ENCODE measurements around the gene TMEM18. TPM values are rescaled to one million over a fixed set of nuclear protein-coding genes. Genes with fewer than 3 reads are reported as not detected.

TMEM18 gene
- total and polyA plus RNA-seq, 2 experiments from 2014 or later: 35.4 to 47.1 TPM

DNA sequence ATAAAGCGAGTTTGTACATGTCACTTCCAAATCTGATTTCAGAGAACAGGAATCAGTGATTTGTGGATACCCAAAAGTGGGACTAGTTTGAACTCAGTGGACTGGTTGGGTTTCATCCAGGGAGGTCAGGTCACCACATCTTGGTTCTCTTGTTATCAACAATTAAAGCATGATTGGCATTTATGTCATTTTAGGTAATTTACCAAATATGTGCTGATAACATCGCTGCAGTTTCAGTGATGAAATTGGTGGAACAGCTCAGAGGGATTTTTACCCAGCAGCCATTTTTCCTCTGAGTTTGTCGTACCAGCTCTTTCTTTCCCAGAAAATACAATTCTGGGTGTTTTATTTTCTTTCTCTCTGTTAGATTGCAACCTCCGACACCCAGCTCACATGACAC lies 33.4 kb downstream of the TMEM18 start:
- Histone ChIP-seq H3K27ac (no peak overlapping the region), H3K27me3 (peaks cover 7% of the 10 kb centered on the region), H3K79me2 (no peaks in the 10 kb centered on the region), H3K4me3 (no peak overlapping the region), H3K36me3 (replicated peaks; ENCODE audit: insufficient read depth, low read depth) (no peaks in the 10 kb centered on the region), H3K4me2 (no peak overlapping the region), H4K20me1 (ENCODE audit: insufficient read depth, poor library complexity, severe bottlenecking) (no peaks in the 10 kb centered on the region), H3K4me1 (ENCODE audit: insufficient read depth) (no peaks in the 10 kb centered on the region), H2AFZ (no peak overlapping the region), H3K9me2 (replicated peaks; ENCODE audit: insufficient read depth) (no peaks in the 10 kb centered on the region), H3K9me3 (ENCODE audit: low read depth) (no peaks in the 10 kb centered on the region)
- TF ChIP-seq EZH2 (IDR thresholded peaks at IDR 0.05; ENCODE audit: borderline replicate concordance) (no peak), EZH2phosphoT487 (IDR thresholded peaks at IDR 0.05; ENCODE audit: low read depth, severe bottlenecking, unreplicated experiment) (no peak)
- TF ChIP-seq, protein P1, sequence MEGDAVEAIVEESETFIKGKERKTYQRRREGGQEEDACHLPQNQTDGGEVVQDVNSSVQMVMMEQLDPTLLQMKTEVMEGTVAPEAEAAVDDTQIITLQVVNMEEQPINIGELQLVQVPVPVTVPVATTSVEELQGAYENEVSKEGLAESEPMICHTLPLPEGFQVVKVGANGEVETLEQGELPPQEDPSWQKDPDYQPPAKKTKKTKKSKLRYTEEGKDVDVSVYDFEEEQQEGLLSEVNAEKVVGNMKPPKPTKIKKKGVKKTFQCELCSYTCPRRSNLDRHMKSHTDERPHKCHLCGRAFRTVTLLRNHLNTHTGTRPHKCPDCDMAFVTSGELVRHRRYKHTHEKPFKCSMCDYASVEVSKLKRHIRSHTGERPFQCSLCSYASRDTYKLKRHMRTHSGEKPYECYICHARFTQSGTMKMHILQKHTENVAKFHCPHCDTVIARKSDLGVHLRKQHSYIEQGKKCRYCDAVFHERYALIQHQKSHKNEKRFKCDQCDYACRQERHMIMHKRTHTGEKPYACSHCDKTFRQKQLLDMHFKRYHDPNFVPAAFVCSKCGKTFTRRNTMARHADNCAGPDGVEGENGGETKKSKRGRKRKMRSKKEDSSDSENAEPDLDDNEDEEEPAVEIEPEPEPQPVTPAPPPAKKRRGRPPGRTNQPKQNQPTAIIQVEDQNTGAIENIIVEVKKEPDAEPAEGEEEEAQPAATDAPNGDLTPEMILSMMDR (IDR thresholded peaks at IDR 0.05; ENCODE audit: poor library complexity): no peak
- WGBS (ENCODE audit: low lambda C conversion rate, missing lambda C conversion rate): 82% methylated on average over 4 of the region's 4 CpGs
- no peak for DNase-seq (ENCODE audit: low spot score)

DNA sequence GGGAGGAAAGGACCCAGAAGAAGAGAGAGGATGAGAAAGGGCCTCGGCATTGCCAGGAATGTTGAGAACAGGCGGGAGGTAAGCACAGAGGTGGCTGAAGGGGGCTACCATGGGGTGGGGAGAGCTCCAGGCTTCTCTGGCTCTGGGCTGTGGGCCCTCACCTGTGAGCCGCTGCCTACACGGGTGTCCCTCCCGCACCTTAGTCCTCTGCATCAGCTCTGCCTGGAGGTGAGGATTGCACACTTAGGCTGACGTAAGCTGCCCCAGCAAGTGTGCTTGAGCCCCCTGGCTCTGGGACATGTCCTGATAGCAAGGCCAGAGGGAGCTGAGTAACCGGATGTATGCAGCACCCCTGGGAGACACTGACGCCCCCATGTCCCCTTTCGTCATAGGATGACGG lies 33.9 kb downstream of the TMEM18 start:
- DNase-seq (ENCODE audit: low spot score): no peak
- H3K27ac ChIP-seq: no peak overlapping the region
- TF ChIP-seq, protein P1 (IDR thresholded peaks at IDR 0.05; ENCODE audit: poor library complexity): no peak
- no peak for TF ChIP-seq EZH2 (IDR thresholded peaks at IDR 0.05; ENCODE audit: borderline replicate concordance)
- 91% methylated on average over 10 of the region's 10 CpGs for WGBS (ENCODE audit: low lambda C conversion rate, missing lambda C conversion rate)
- H3K4me1 ChIP-seq (ENCODE audit: insufficient read depth): no peaks in the 10 kb centered on the region
- no peaks in the 10 kb centered on the region for H3K36me3 ChIP-seq (replicated peaks; ENCODE audit: insufficient read depth, low read depth)
- H3K27me3 ChIP-seq: peaks cover 7% of the 10 kb centered on the region
- no peak overlapping the region for H2AFZ ChIP-seq
- H3K9me3 ChIP-seq (ENCODE audit: low read depth): no peaks in the 10 kb centered on the region
- no peaks in the 10 kb centered on the region for H3K79me2 ChIP-seq
- no peaks in the 10 kb centered on the region for H3K9me2 ChIP-seq (replicated peaks; ENCODE audit: insufficient read depth)
- no peak overlapping the region for H3K4me3 ChIP-seq
- H4K20me1 ChIP-seq (ENCODE audit: insufficient read depth, poor library complexity, severe bottlenecking): no peaks in the 10 kb centered on the region
- no peak overlapping the region for H3K4me2 ChIP-seq

GRCh38 chr2:641872-642815 lies 35.1 kb downstream of the TMEM18 start:
- Histone ChIP-seq H3K4me2 (no peak overlapping the region), H3K27me3 (peaks cover 7% of the 10 kb centered on the region), H3K36me3 (replicated peaks; ENCODE audit: insufficient read depth, low read depth) (no peaks in the 10 kb centered on the region), H3K9me3 (ENCODE audit: low read depth) (no peaks in the 10 kb centered on the region), H3K79me2 (no peaks in the 10 kb centered on the region), H4K20me1 (ENCODE audit: insufficient read depth, poor library complexity, severe bottlenecking) (no peaks in the 10 kb centered on the region), H3K4me3 (no peak overlapping the region), H3K9me2 (replicated peaks; ENCODE audit: insufficient read depth) (no peaks in the 10 kb centered on the region), H2AFZ (no peak overlapping the region), H3K27ac (no peak overlapping the region), H3K4me1 (ENCODE audit: insufficient read depth) (no peaks in the 10 kb centered on the region)
- DNase-seq (ENCODE audit: low spot score): no peak
- WGBS (ENCODE audit: low lambda C conversion rate, missing lambda C conversion rate): 89% methylated on average over 35 of the region's 35 CpGs
- TF ChIP-seq EZH2 (IDR thresholded peaks at IDR 0.05; ENCODE audit: borderline replicate concordance) (no peak), EZH2phosphoT487 (IDR thresholded peaks at IDR 0.05; ENCODE audit: low read depth, severe bottlenecking, unreplicated experiment) (no peak)
- TF ChIP-seq, protein P1 (IDR thresholded peaks at IDR 0.05; ENCODE audit: poor library complexity): no peak

Measured in hepatocyte (in vitro differentiated cells).